Retinal pigment epithelial cell (primary cell): ENCODE measurements around the gene DBNDD1.

Source experiments
- DNase-seq: peaks from one replicate; pipeline ENCODE4 v3.0.0-alpha.2; 2010; ENCODE audit warnings: low read depth
- H3K4me3 ChIP-seq: 2 replicates; pipeline ENCODE4 v1.5.1; 2011; ENCODE audit warnings: mild to moderate bottlenecking, low read length, control low read depth, moderate library complexity
- TF ChIP-seq, protein P1 (sequence below): conservative IDR thresholded peaks from 2 replicates; pipeline ENCODE4 v1.5.1; 2011; ENCODE audit warnings: low read depth, low read length, control low read depth, inconsistent platforms

DBNDD1 gene

DNA sequence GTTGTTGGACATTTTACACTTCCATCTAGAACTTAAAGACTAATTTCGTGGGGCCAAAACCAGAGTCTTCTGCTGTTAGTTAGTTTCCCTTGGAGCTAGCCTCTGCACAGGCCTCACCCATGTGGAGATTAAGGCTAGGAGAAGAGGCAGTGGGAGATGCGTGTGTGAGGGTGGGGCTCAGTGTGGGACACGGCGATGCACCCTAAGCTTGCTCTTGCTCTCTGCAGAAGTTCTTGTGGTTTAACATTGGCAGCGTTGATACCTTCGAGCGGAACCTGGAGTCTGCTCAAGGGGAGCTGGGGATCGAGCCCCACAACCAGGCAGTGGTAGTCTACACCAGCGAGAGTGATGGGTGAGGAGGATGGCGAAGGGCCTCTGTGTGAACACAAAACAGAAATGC lies 34.0 kb downstream of the DBNDD1 start:
- TF ChIP-seq, protein P1, sequence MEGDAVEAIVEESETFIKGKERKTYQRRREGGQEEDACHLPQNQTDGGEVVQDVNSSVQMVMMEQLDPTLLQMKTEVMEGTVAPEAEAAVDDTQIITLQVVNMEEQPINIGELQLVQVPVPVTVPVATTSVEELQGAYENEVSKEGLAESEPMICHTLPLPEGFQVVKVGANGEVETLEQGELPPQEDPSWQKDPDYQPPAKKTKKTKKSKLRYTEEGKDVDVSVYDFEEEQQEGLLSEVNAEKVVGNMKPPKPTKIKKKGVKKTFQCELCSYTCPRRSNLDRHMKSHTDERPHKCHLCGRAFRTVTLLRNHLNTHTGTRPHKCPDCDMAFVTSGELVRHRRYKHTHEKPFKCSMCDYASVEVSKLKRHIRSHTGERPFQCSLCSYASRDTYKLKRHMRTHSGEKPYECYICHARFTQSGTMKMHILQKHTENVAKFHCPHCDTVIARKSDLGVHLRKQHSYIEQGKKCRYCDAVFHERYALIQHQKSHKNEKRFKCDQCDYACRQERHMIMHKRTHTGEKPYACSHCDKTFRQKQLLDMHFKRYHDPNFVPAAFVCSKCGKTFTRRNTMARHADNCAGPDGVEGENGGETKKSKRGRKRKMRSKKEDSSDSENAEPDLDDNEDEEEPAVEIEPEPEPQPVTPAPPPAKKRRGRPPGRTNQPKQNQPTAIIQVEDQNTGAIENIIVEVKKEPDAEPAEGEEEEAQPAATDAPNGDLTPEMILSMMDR = no peak

DNA sequence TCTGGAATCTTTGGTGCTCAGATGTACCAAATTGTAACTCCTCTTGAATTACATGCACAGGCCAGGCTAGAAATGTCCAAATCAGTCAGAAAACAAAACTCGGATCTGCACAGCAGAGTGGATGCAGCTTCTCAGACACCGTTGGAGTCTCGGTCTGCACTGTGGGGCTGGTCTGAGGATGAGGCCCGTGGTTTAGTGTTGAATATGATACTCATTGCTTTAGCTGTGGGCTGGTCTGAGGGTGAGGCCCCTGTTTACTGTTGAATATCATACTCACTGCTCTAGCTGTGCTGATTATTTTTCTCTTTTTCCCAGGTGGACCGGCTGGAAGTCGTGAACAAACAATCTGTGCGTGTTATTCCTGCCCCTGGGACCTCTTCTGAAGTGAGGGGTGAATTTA lies 35.0 kb downstream of the DBNDD1 start:
- no peak for DNase-seq
- H3K4me3 ChIP-seq = no peak overlapping the region
- TF ChIP-seq, protein P1 = no peak

More for the DNA sequence above, 34.0 kb downstream of the DBNDD1 start:
- DNase-seq = no peak
- no peak overlapping the region for H3K4me3 ChIP-seq

DNA sequence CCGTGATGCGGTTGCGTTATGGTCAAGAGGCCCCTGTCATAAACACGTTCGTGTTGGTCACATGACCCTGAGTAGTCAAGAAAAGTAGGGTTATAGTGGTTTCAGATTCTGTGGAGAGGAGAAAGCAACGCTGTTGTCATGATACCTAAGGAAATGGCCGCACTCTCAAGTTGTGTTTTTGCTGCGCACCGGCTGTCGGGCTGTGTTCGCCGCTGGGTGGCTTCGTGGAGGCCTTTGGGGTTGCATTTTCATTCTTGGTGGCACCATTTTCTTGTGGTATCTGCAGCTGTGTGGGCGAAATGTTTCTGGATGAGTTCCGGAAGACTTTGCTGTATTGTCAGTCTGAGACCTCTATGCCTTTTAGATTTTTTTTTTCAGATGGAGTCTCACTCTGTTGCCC lies 35.7 kb downstream of the DBNDD1 start:
- TF ChIP-seq, protein P1 = no peak
- DNase-seq = no peak

DNA sequence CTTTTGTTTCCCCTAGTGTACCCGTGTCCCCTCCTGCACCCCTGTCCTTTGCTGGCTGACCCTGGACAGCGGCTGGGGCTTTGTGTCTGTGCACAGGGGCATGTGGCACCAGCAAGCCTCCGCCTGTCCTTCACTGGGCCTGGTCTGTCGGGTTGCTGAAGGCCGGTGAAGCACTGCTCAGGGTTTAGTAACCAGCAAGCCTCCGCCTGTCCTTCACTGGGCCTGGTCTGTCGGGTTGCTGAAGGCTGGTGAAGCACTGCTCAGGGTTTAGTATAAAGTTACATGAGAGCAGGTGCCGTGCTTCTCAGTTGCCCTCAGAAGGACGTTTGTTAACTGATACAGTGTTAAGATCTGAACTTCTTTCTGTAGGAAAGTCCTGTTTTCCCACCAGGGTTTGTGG lies 36.9 kb downstream of the DBNDD1 start:
- H3K4me3 ChIP-seq = no peak overlapping the region
- no peak for DNase-seq
- TF ChIP-seq, protein P1 = no peak

More for the DNA sequence above, 35.7 kb downstream of the DBNDD1 start:
- H3K4me3 ChIP-seq = no peak overlapping the region

DNA sequence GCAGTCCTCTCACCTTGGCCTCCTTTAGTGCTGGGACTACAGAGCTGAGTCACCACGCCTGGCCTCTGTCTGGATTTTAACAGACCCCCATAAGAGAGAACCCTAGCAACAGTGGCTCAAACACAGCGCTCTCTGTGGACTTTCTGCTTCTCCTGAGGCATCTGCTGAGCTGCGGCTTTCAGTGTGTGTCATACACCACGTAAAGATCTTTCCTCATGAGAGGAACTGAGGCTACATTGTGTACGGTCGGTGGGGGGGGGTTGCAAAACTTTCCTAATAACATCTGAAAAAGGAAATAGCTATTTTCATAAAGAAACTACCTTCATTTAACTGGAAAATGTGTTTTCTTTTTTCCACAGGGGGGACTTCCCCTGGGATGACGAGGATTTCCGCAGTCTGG lies 37.8 kb downstream of the DBNDD1 start:
- no peak for DNase-seq
- H3K4me3 ChIP-seq = no peak overlapping the region

DNA sequence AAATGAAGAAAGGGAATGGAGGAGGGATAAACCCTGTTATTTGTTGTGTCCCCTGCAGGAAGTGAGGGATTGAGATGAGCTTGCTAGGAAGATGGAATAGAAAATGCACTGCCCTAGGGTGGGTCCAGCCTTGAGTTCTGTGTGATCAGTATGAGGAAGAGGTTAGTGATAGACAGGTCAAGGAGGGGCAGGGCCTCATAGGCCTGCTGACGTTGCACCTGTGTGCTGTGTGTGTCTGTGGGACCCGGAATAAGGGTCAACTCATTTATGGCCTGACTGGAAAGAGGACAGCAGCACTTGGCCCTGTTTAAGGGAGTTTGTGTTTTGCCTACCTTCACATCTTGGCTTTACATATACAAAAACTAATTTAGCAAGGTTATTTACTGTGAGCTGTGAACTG lies 44.4 kb downstream of the DBNDD1 start:
- TF ChIP-seq, protein P1 = no peak
- H3K4me3 ChIP-seq = no peak overlapping the region

More for the DNA sequence above, 37.8 kb downstream of the DBNDD1 start:
- TF ChIP-seq, protein P1 = no peak

DNA sequence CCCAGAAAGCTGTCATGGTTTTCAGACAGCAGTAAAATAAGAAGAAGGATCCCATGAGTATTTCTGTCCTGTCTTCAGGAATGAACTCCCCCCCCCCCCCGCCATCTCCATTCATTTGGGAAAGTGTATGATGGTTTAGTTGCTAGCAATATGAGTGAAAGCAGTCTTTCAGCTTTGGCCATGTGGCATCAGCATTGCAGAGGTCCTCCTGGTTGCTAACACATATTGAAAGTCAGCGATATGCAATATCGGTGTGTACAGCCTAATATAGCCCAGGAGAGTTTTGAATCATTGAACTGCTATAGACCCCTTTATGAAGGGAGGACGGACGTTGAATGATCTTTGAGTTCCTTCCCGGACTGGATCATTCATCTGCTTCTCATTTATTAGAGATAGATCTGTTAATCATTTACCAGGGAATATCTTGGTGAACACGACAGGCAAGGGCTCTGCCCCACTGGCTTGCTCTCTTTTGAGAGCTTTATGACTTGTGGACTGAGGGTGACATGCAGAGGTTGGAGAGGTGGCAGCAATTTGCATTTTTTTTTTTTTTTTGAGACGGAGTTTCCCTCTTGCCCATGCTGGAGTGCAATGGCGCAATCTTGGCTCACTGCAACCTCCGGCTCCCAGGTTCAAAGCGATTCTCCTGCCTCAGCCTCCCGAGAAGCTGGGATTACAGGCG lies 45.5 kb downstream of the DBNDD1 start:
- peak overlapping the region; percentile 90 for H3K4me3 ChIP-seq

More for the DNA sequence above, 44.4 kb downstream of the DBNDD1 start:
- DNase-seq = no peak

More for the DNA sequence above, 45.5 kb downstream of the DBNDD1 start:
- DNase-seq = no peak
- TF ChIP-seq, protein P1 = no peak
